Mucosa of stomach (tissue), 1 donor: ENCODE data around the gene TMEM154.

Experiments
- H3K27me3 ChIP-seq: one replicate; pipeline ENCODE4 v1.7.0; 2013; ENCODE audit warnings: mild to moderate bottlenecking, low read length; ENCODE audit not compliant: control insufficient read depth, insufficient read depth
- H3K36me3 ChIP-seq: one replicate; pipeline ENCODE4 v1.7.0; 2013; ENCODE audit warnings: low read length; ENCODE audit not compliant: control insufficient read depth, insufficient read depth
- H3K4me1 ChIP-seq: one replicate; pipeline ENCODE4 v1.7.0; 2013; ENCODE audit warnings: mild to moderate bottlenecking, low read length; ENCODE audit not compliant: control insufficient read depth, insufficient read depth
- H3K4me3 ChIP-seq: one replicate; pipeline ENCODE4 v1.7.0; 2013; ENCODE audit warnings: low read length
- H3K9ac ChIP-seq: one replicate; pipeline ENCODE4 v1.7.0; 2013; ENCODE audit warnings: mild to moderate bottlenecking, low read length, moderate library complexity
- H3K9me3 ChIP-seq: one replicate; pipeline ENCODE4 v1.7.0; 2013; ENCODE audit warnings: mild to moderate bottlenecking, low read length, moderate library complexity; ENCODE audit not compliant: control insufficient read depth
- donor health status: Pancreatic carcinoma.

The TMEM154 gene

GRCh38 chr4:152708796-152709195 lies 29.0 kb upstream of the TMEM154 start:
- no peaks in the 10 kb centered on the region for H3K27me3 ChIP-seq
- no peaks in the 10 kb centered on the region for H3K36me3 ChIP-seq
- no peak overlapping the region for H3K4me3 ChIP-seq
- no peak overlapping the region for H3K9ac ChIP-seq
- H3K4me1 ChIP-seq = peaks cover 9% of the 10 kb centered on the region
- no peaks in the 10 kb centered on the region for H3K9me3 ChIP-seq

- Histone ChIP-seq H3K4me1 (peaks cover 9% of the 10 kb centered on the region), H3K4me3 (no peak overlapping the region), H3K27me3 (no peaks in the 10 kb centered on the region), H3K9me3 (no peaks in the 10 kb centered on the region), H3K9ac (no peak overlapping the region), H3K36me3 (no peaks in the 10 kb centered on the region)
These were observed 28.6 kb upstream of the TMEM154 start for GRCh38 chr4:152708361-152708760.

GRCh38 chr4:152707632-152708031 lies 27.8 kb upstream of the TMEM154 start:
- H3K4me1 ChIP-seq = peaks cover 9% of the 10 kb centered on the region
- no peaks in the 10 kb centered on the region for H3K9me3 ChIP-seq
- H3K27me3 ChIP-seq = no peaks in the 10 kb centered on the region
- H3K4me3 ChIP-seq = no peak overlapping the region
- H3K36me3 ChIP-seq = no peaks in the 10 kb centered on the region
- H3K9ac ChIP-seq = no peak overlapping the region

- Histone ChIP-seq H3K9me3 (no peaks in the 10 kb centered on the region), H3K4me1 (peaks cover 9% of the 10 kb centered on the region), H3K9ac (no peak overlapping the region)
These were observed 26.1 kb upstream of the TMEM154 start for GRCh38 chr4:152705903-152706302.

GRCh38 chr4:152704788-152705187 lies 25.0 kb upstream of the TMEM154 start:
- no peaks in the 10 kb centered on the region for H3K27me3 ChIP-seq
- no peak overlapping the region for H3K4me3 ChIP-seq
- H3K36me3 ChIP-seq = no peaks in the 10 kb centered on the region
- no peak overlapping the region for H3K9ac ChIP-seq
- no peaks in the 10 kb centered on the region for H3K9me3 ChIP-seq
- H3K4me1 ChIP-seq = peaks cover 9% of the 10 kb centered on the region

More at GRCh38 chr4:152705903-152706302, 26.1 kb upstream of the TMEM154 start:
- Histone ChIP-seq H3K4me3 (no peak overlapping the region), H3K36me3 (no peaks in the 10 kb centered on the region), H3K27me3 (no peaks in the 10 kb centered on the region)

GRCh38 chr4:152700151-152700550 lies 20.4 kb upstream of the TMEM154 start:
- H3K36me3 ChIP-seq = no peaks in the 10 kb centered on the region
- no peaks in the 10 kb centered on the region for H3K27me3 ChIP-seq

GRCh38 chr4:152699313-152699712 lies 19.5 kb upstream of the TMEM154 start:
- Histone ChIP-seq H3K4me3 (no peak overlapping the region), H3K27me3 (no peaks in the 10 kb centered on the region), H3K9ac (no peak overlapping the region), H3K4me1 (peaks cover 3% of the 10 kb centered on the region), H3K36me3 (no peaks in the 10 kb centered on the region), H3K9me3 (no peaks in the 10 kb centered on the region)

More at GRCh38 chr4:152700151-152700550, 20.4 kb upstream of the TMEM154 start:
- Histone ChIP-seq H3K4me1 (peaks cover 3% of the 10 kb centered on the region), H3K4me3 (no peak overlapping the region), H3K9ac (no peak overlapping the region), H3K9me3 (no peaks in the 10 kb centered on the region)

- Histone ChIP-seq H3K9me3 (no peaks in the 10 kb centered on the region), H3K9ac (no peak overlapping the region), H3K4me1 (peaks cover 3% of the 10 kb centered on the region), H3K36me3 (no peaks in the 10 kb centered on the region), H3K27me3 (no peaks in the 10 kb centered on the region), H3K4me3 (no peak overlapping the region)
These were observed 18.3 kb upstream of the TMEM154 start for GRCh38 chr4:152698089-152698499.

GRCh38 chr4:152697284-152698088 lies 17.7 kb upstream of the TMEM154 start:
- no peaks in the 10 kb centered on the region for H3K27me3 ChIP-seq
- H3K36me3 ChIP-seq = no peaks in the 10 kb centered on the region
- H3K4me3 ChIP-seq = no peak overlapping the region
- no peak overlapping the region for H3K9ac ChIP-seq
- peaks cover 3% of the 10 kb centered on the region for H3K4me1 ChIP-seq
- no peaks in the 10 kb centered on the region for H3K9me3 ChIP-seq

GRCh38 chr4:152696764-152697261 lies 17.0 kb upstream of the TMEM154 start:
- no peaks in the 10 kb centered on the region for H3K9me3 ChIP-seq
- no peak overlapping the region for H3K4me3 ChIP-seq
- H3K36me3 ChIP-seq = no peaks in the 10 kb centered on the region
- H3K9ac ChIP-seq = no peak overlapping the region
- no peaks in the 10 kb centered on the region for H3K27me3 ChIP-seq
- peaks cover 3% of the 10 kb centered on the region for H3K4me1 ChIP-seq

GRCh38 chr4:152693871-152694270 lies 14.1 kb upstream of the TMEM154 start:
- no peak overlapping the region for H3K9ac ChIP-seq
- peaks cover 3% of the 10 kb centered on the region for H3K4me1 ChIP-seq
- H3K9me3 ChIP-seq = no peaks in the 10 kb centered on the region
- no peak overlapping the region for H3K4me3 ChIP-seq
- no peaks in the 10 kb centered on the region for H3K27me3 ChIP-seq
- H3K36me3 ChIP-seq = no peaks in the 10 kb centered on the region

- H3K9ac ChIP-seq = no peak overlapping the region
- H3K27me3 ChIP-seq = no peaks in the 10 kb centered on the region
- no peak overlapping the region for H3K4me3 ChIP-seq
- H3K9me3 ChIP-seq = no peaks in the 10 kb centered on the region
- no peaks in the 10 kb centered on the region for H3K4me1 ChIP-seq
- H3K36me3 ChIP-seq = no peaks in the 10 kb centered on the region
These were observed 12.0 kb upstream of the TMEM154 start for GRCh38 chr4:152691761-152692160.
